Astrocyte of the spinal cord (primary cell): ENCODE results near the gene NCAM1.
A peak's percentile ranks its signal among the peaks of the same experiment; 100 is the strongest.

Source experiments
- DNase-seq: peaks from one replicate; pipeline ENCODE4 v3.0.0; 2011; ENCODE audit warnings: low read depth, low spot score
- H3K4me3 ChIP-seq: 2 replicates; pipeline ENCODE4 v1.5.1; 2011; ENCODE audit warnings: low read depth, mild to moderate bottlenecking, low read length, moderate library complexity
- CTCF ChIP-seq: IDR thresholded peaks from 2 replicates; pipeline ENCODE4 v1.5.1; 2012; ENCODE audit warnings: low read depth, mild to moderate bottlenecking, low read length, inconsistent platforms
- in situ Hi-C: cut with HindIII; loops from 2 replicates; pipeline ENCODE4 v1.10.0; 2017; ENCODE audit warnings: low sequenced_read_pairs

The NCAM1 gene

GRCh38 chr11:113173126-113173525, 211.9 kb downstream of the NCAM1 start:
- in situ Hi-C loops, result no loop called here

GRCh38 chr11:113174882-113175281, 213.7 kb downstream of the NCAM1 start:
- in situ Hi-C loops, result no loop called here

More at GRCh38 chr11:113173126-113173525, 211.9 kb downstream of the NCAM1 start:
- TF ChIP-seq CTCF, result no peak
- no peak for DNase-seq
- H3K4me3 ChIP-seq, result no peak overlapping the region

GRCh38 chr11:113176599-113177360, 215.6 kb downstream of the NCAM1 start:
- in situ Hi-C loops, result no loop called here
- TF ChIP-seq CTCF, result no peak

More at GRCh38 chr11:113174882-113175281, 213.7 kb downstream of the NCAM1 start:
- no peak overlapping the region for H3K4me3 ChIP-seq
- peak; percentile 16 for DNase-seq
- TF ChIP-seq CTCF, result no peak

GRCh38 chr11:113177671-113178070, 216.5 kb downstream of the NCAM1 start:
- in situ Hi-C loops, result no loop called here
- no peak for TF ChIP-seq CTCF
- no peak overlapping the region for H3K4me3 ChIP-seq
- no peak for DNase-seq

More at GRCh38 chr11:113176599-113177360, 215.6 kb downstream of the NCAM1 start:
- DNase-seq, result peak; percentile 82
- H3K4me3 ChIP-seq, result no peak overlapping the region

GRCh38 chr11:113178381-113179070, 217.3 kb downstream of the NCAM1 start:
- no peak overlapping the region for H3K4me3 ChIP-seq
- no peak for DNase-seq
- in situ Hi-C loops, result no loop called here
- no peak for TF ChIP-seq CTCF

GRCh38 chr11:113179181-113179704, 218.0 kb downstream of the NCAM1 start:
- TF ChIP-seq CTCF, result no peak
- no peak for DNase-seq
- in situ Hi-C loops, result no loop called here
- H3K4me3 ChIP-seq, result no peak overlapping the region
